Endothelial cell (in vitro differentiated cells): ENCODE data around the gene ZNF267. TPM values are rescaled to one million over a fixed set of nuclear protein-coding genes. Genes with fewer than 3 reads are reported as not detected.
"Not testable (repeated sequence)": the region's sequence is repeated elsewhere in the genome, so short reads cannot be mapped to it uniquely, and the experiment has no call there.

Source experiments
- DNase-seq: peaks from one replicate; pipeline ENCODE4 v3.0.0; 2021; ENCODE audit warnings: low spot score
- H3K27ac Mint-ChIP-seq: one replicate; pipeline ENCODE4 v1.8.0; 2021; ENCODE audit warnings: mixed read lengths, inconsistent platforms; ENCODE audit not compliant: unreplicated experiment
- H3K27me3 Mint-ChIP-seq: one replicate; pipeline ENCODE4 v1.8.0; 2021; ENCODE audit warnings: mild to moderate bottlenecking, moderate library complexity, mixed read lengths, inconsistent platforms; ENCODE audit not compliant: unreplicated experiment
- H3K36me3 Mint-ChIP-seq: one replicate; pipeline ENCODE4 v1.8.0; 2021; ENCODE audit warnings: mild to moderate bottlenecking, low read depth, mixed read lengths, inconsistent platforms; ENCODE audit not compliant: unreplicated experiment
- H3K4me1 Mint-ChIP-seq: one replicate; pipeline ENCODE4 v1.8.0; 2021; ENCODE audit warnings: mild to moderate bottlenecking, mixed read lengths, inconsistent platforms; ENCODE audit not compliant: unreplicated experiment
- H3K4me3 Mint-ChIP-seq: one replicate; pipeline ENCODE4 v1.8.0; 2021; ENCODE audit warnings: mild to moderate bottlenecking, mixed read lengths, inconsistent platforms; ENCODE audit not compliant: unreplicated experiment
- H3K9me3 Mint-ChIP-seq: one replicate; pipeline ENCODE4 v1.8.0; 2021; ENCODE audit warnings: mixed read lengths, inconsistent platforms; ENCODE audit not compliant: unreplicated experiment
- CTCF ChIP-seq: fragments of 200-600 bp; sonication (generic); IDR thresholded peaks from one replicate; pipeline ENCODE4 v1.5.0; 2021; ENCODE audit warnings: antibody characterized with exemption; ENCODE audit not compliant: unreplicated experiment
- total RNA-seq: library from RNA; stranded (reverse); fragmentation: NEBNext Ultra II Directional; extraction: Animal tissue kit (Norgen Biotek cat#: 25700); gene quantifications from one replicate; pipeline ENCODE4 v1.2.1, GENCODE V29; 2021; ENCODE audit not compliant: unreplicated experiment

Gene ZNF267
- total RNA-seq, 1 donor from 2014 or later: 23.1 TPM

- Mint-ChIP-seq H3K4me3 (peak overlapping the region; percentile 45), H3K27me3 (peaks cover 2% of the 10 kb centered on the region), H3K36me3 (peaks cover 94% of the 10 kb centered on the region), H3K4me1 (no peaks in the 10 kb centered on the region), H3K9me3 (peaks cover 7% of the 10 kb centered on the region), H3K27ac (no peak overlapping the region)
- DNase-seq: no peak
- no peak for TF ChIP-seq CTCF
These were observed 20.2 kb downstream of the ZNF267 start for GRCh38 chr16:31893824-31894223.

DNA sequence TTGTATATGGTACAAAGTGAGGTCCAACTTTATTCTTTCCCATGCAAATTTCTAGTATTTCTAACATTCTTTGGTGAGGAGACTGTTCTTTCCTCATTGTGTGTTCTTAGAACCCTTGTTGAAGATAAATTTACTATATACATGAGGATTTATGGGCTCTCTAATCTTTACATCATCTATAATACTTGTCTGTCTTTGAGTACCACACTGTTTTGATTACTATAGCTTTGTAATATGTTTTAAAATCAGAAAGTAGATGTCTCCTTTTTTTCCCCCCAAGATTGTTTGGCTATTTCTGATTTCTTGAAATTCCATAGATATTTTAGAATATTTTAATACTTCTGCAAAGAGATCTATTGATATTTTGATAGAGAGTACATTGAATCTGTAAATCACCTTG lies 23.7 kb downstream of the ZNF267 start:
- Mint-ChIP-seq H3K36me3 (peaks cover 82% of the 10 kb centered on the region), H3K27me3 (peaks cover 2% of the 10 kb centered on the region), H3K27ac (no peak overlapping the region), H3K9me3 (peaks cover 7% of the 10 kb centered on the region), H3K4me3 (peak overlapping the region; percentile 56), H3K4me1 (no peaks in the 10 kb centered on the region)
- no peak for TF ChIP-seq CTCF
- DNase-seq: no peak

GRCh38 chr16:31899505-31899904 lies 25.9 kb downstream of the ZNF267 start:
- no peak overlapping the region for H3K27ac Mint-ChIP-seq
- H3K36me3 Mint-ChIP-seq: peaks cover 77% of the 10 kb centered on the region
- no peak for TF ChIP-seq CTCF
- H3K27me3 Mint-ChIP-seq: peaks cover 2% of the 10 kb centered on the region
- no peaks in the 10 kb centered on the region for H3K4me1 Mint-ChIP-seq
- H3K4me3 Mint-ChIP-seq: peak overlapping the region; percentile 54
- no peak for DNase-seq
- peaks cover 14% of the 10 kb centered on the region for H3K9me3 Mint-ChIP-seq

- peak overlapping the region; percentile 3 for H3K4me3 Mint-ChIP-seq
- H3K9me3 Mint-ChIP-seq: peaks cover 25% of the 10 kb centered on the region
- not testable (repeated sequence) for H3K27ac Mint-ChIP-seq, H3K4me1 Mint-ChIP-seq, H3K27me3 Mint-ChIP-seq, DNase-seq
- H3K36me3 Mint-ChIP-seq: peaks cover 69% of the 10 kb centered on the region
These were observed 31.0 kb downstream of the ZNF267 start for GRCh38 chr16:31904571-31904970.

- peaks cover 45% of the 10 kb centered on the region for H3K9me3 Mint-ChIP-seq
- no peak overlapping the region for H3K4me3 Mint-ChIP-seq
- no peak overlapping the region for H3K27ac Mint-ChIP-seq
- DNase-seq: no peak
- H3K4me1 Mint-ChIP-seq: no peaks in the 10 kb centered on the region
- peaks cover 96% of the 10 kb centered on the region for H3K36me3 Mint-ChIP-seq
- TF ChIP-seq CTCF: no peak
- peaks cover 1% of the 10 kb centered on the region for H3K27me3 Mint-ChIP-seq
These were observed 40.1 kb downstream of the ZNF267 start for GRCh38 chr16:31913668-31914067.
